Tibial nerve (tissue), 4 donors: ENCODE measurements around the gene PSMF1. TPM values are rescaled to one million over a fixed set of nuclear protein-coding genes. Genes with fewer than 3 reads are reported as not detected.

Source experiments
- DNase-seq, 2 donors: peaks; one replicate each; pipeline ENCODE4 v3.0.0-alpha.2; 2019; ENCODE audit warnings: low spot score in 2 of 2
- H3K27ac ChIP-seq, 4 donors: fragments of 200-600 bp; sonication (generic) in 3 of 4; one replicate each; pipeline ENCODE4 v1.5.1; 2017 to 2019; ENCODE audit warnings: mild to moderate bottlenecking in 1 of 4
- H3K27me3 ChIP-seq, 2 donors: fragments of 200-600 bp; sonication (generic) in 1 of 2; one replicate each; pipeline versions ENCODE4 v1.5.1 to v1.6.0; 2017 to 2019
- H3K36me3 ChIP-seq, 3 donors: fragments of 200-600 bp; sonication (generic); one replicate each; pipeline ENCODE4 v1.5.1; 2018 to 2019
- H3K4me1 ChIP-seq, 4 donors: fragments of 200-600 bp; sonication (generic) in 3 of 4; one replicate each; pipeline ENCODE4 v1.5.1; 2017 to 2019
- H3K4me3 ChIP-seq, 4 donors: fragments of 200-600 bp; sonication (generic) in 3 of 4; one replicate each; pipeline ENCODE4 v1.5.1; 2017 to 2019; ENCODE audit warnings: mild to moderate bottlenecking in 1 of 4, moderate library complexity in 1 of 4
- H3K9me3 ChIP-seq, 4 donors: fragments of 200-600 bp; sonication (generic) in 3 of 4; one replicate each; pipeline ENCODE4 v1.5.1; 2017 to 2019
- CTCF ChIP-seq, 5 experiments: fragments of 200-600 bp in 3 of 5; fragments of 450-650 bp in 2 of 5; sonication (generic) in 3 of 5; IDR thresholded peaks; one replicate each; pipeline ENCODE4 v1.5.1; 2016 to 2019; ENCODE audit warnings: antibody characterized with exemption in 5 of 5, mild to moderate bottlenecking in 3 of 5, moderate library complexity in 2 of 5
- EP300 ChIP-seq, 2 donors: sonication (generic); formaldehyde crosslinking; IDR thresholded peaks; one replicate each; pipeline ENCODE4 v1.6.1; 2017; ENCODE audit warnings: antibody characterized with exemption in 2 of 2, mild to moderate bottlenecking in 1 of 2
- POLR2A ChIP-seq, 2 donors: fragments of 450-650 bp; IDR thresholded peaks; one replicate each; pipeline ENCODE4 v1.6.1; 2017; ENCODE audit warnings: antibody characterized with exemption in 2 of 2, mild to moderate bottlenecking in 2 of 2, moderate library complexity in 2 of 2
- WGBS, 2 donors: methylation state at CpG; one replicate each; pipeline ENCODE4 v1.1.5; 2018; 5-methylcytosine and 5-hydroxymethylcytosine counted together
- total RNA-seq, 4 donors: library from RNA; depleted of rRNA; stranded (reverse); fragments of >200 nt; gene quantifications; one replicate each; pipeline ENCODE4 v1.1.0, GENCODE V29; 2016

The PSMF1 gene
- total RNA-seq, 4 donors from 2014 or later = 70.2 to 140 (median 112) TPM

- Histone ChIP-seq H3K27me3 (no peaks in the 10 kb centered on the region), H3K4me3 (no peak overlapping the region), H3K9me3 (no peaks in the 10 kb centered on the region), H3K27ac (peak overlapping the region in 3 of 4 donors; percentile 36 to 81 (median 64)), H3K36me3 (peaks cover 0 to 12% (median 8%) of the 10 kb centered on the region in 3 donors), H3K4me1 (peaks cover 0 to 75% (median 52%) of the 10 kb centered on the region in 4 donors)
- 73 to 86% methylated on average over 1 of the region's 1 CpG for WGBS, 2 donors
- DNase-seq = no peak
- TF ChIP-seq POLR2A (IDR thresholded peaks at IDR 0.05) (no peak), EP300 (IDR thresholded peaks at IDR 0.05) (no peak), CTCF (IDR thresholded peaks at IDR 0.05) (no peak)
These were observed 3.0 kb downstream of the PSMF1 start for GRCh38 chr20:1121429-1121828.

GRCh38 chr20:1122388-1123315 lies 4.2 kb downstream of the PSMF1 start:
- peak overlapping the region in 3 of 4 donors; percentile 36 to 81 (median 64) for H3K27ac ChIP-seq
- H3K9me3 ChIP-seq = no peaks in the 10 kb centered on the region
- H3K36me3 ChIP-seq = peaks cover 0 to 24% (median 10%) of the 10 kb centered on the region in 3 donors
- no peaks in the 10 kb centered on the region for H3K27me3 ChIP-seq
- 29 to 31% methylated on average over 12 of the region's 12 CpGs for WGBS, 2 donors
- TF ChIP-seq CTCF (IDR thresholded peaks at IDR 0.05) (no peak), POLR2A (IDR thresholded peaks at IDR 0.05) (no peak), EP300 (IDR thresholded peaks at IDR 0.05) (peak in 1 of 2 donors; percentile 40)
- peaks cover 0 to 72% (median 50%) of the 10 kb centered on the region in 4 donors for H3K4me1 ChIP-seq
- peak overlapping the region in 1 of 4 donors; percentile 7 for H3K4me3 ChIP-seq
- DNase-seq = peak; percentile 29 to 56

- no peak for TF ChIP-seq CTCF (IDR thresholded peaks at IDR 0.05)
- TF ChIP-seq EP300 (IDR thresholded peaks at IDR 0.05) = no peak
- no peak for TF ChIP-seq POLR2A (IDR thresholded peaks at IDR 0.05)
- Histone ChIP-seq H3K4me3 (no peak overlapping the region), H3K4me1 (peaks cover 0 to 67% (median 48%) of the 10 kb centered on the region in 4 donors), H3K27ac (peak overlapping the region in 2 of 4 donors; percentile 64 to 81), H3K36me3 (peaks cover 0 to 34% (median 14%) of the 10 kb centered on the region in 3 donors), H3K27me3 (no peaks in the 10 kb centered on the region), H3K9me3 (no peaks in the 10 kb centered on the region)
- 74 to 84% methylated on average over 3 of the region's 3 CpGs for WGBS, 2 donors
- no peak for DNase-seq
These were observed 5.3 kb downstream of the PSMF1 start for GRCh38 chr20:1123666-1124065.

- H3K4me1 ChIP-seq = peaks cover 0 to 62% (median 44%) of the 10 kb centered on the region in 4 donors
- H3K27ac ChIP-seq = peak overlapping the region in 1 of 4 donors; percentile 64
- DNase-seq = no peak
- 35 to 37% methylated on average over 3 of the region's 3 CpGs for WGBS, 2 donors
- peaks cover 2 to 42% (median 19%) of the 10 kb centered on the region in 3 donors for H3K36me3 ChIP-seq
- H3K4me3 ChIP-seq = no peak overlapping the region
- H3K9me3 ChIP-seq = no peaks in the 10 kb centered on the region
- no peaks in the 10 kb centered on the region for H3K27me3 ChIP-seq
- TF ChIP-seq POLR2A (IDR thresholded peaks at IDR 0.05) (no peak), EP300 (IDR thresholded peaks at IDR 0.05) (no peak), CTCF (IDR thresholded peaks at IDR 0.05) (no peak)
These were observed 6.0 kb downstream of the PSMF1 start for GRCh38 chr20:1124421-1124820.

GRCh38 chr20:1125277-1125676 lies 6.9 kb downstream of the PSMF1 start:
- no peaks in the 10 kb centered on the region for H3K27me3 ChIP-seq
- TF ChIP-seq EP300 (IDR thresholded peaks at IDR 0.05) = no peak
- no peak for TF ChIP-seq POLR2A (IDR thresholded peaks at IDR 0.05)
- TF ChIP-seq CTCF (IDR thresholded peaks at IDR 0.05) = no peak
- H3K36me3 ChIP-seq = peaks cover 2 to 50% (median 21%) of the 10 kb centered on the region in 3 donors
- no peak overlapping the region for H3K4me3 ChIP-seq
- peak overlapping the region in 2 of 4 donors; percentile 3 to 36 for H3K27ac ChIP-seq
- peaks cover 0 to 55% (median 37%) of the 10 kb centered on the region in 4 donors for H3K4me1 ChIP-seq
- H3K9me3 ChIP-seq = no peaks in the 10 kb centered on the region
- DNase-seq = no peak
- 92 to 95% methylated on average over 7 of the region's 7 CpGs for WGBS, 2 donors
